ENCODE results near the gene EFHC1.

- TF ChIP-seq CTCF (IDR thresholded peaks at IDR 0.05) (no peak), POLR2A (IDR thresholded peaks at IDR 0.05) (no peak)
Observed at GRCh38 chr6:52549428-52549827, 129.3 kb downstream of the EFHC1 start.
